HG03159 (cell line): ENCODE results near the gene RAD51D.
"Not testable (repeated sequence)": the region's sequence is repeated elsewhere in the genome, so short reads cannot be mapped to it uniquely, and the experiment has no call there.

Experiments used
- ATAC-seq: cut with Tn5 transposase; IDR thresholded peaks from one replicate; pipeline ENCODE4 v1.9.1; 2021; ENCODE audit warnings: mild to moderate bottlenecking, moderate library complexity; ENCODE audit not compliant: unreplicated experiment

RAD51D gene

DNA sequence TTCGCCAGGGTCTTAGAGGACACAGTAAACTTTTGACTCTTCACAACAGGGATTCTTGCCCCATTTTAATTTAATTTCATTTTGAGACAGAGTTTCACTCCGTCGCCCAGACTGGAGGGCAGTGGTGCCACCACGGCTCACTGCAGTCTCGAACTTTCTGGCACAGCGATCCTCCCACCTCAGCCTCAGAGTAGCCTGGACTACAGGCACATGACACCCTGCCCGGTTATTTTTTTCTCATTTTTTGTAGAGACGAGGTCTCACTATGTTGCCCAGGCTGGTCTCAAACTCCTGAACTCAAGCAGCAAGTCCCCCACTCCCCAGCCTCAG is 22.8 kb upstream of the RAD51D start:
- no peak for ATAC-seq

GRCh38 chr17:35141681-35142466 is 22.2 kb upstream of the RAD51D start, which contains the start of gene NLE1:
Gene NLE1, minus strand, starts transcription at chr17:35142303. Its CDS starts 28 bp downstream, at chr17:35142275.
- peak; percentile 87 for ATAC-seq

GRCh38 chr17:35138218-35138617 is 18.6 kb upstream of the RAD51D start:
- ATAC-seq = no peak

GRCh38 chr17:35135322-35135721 is 15.7 kb upstream of the RAD51D start:
- no peak for ATAC-seq

DNA sequence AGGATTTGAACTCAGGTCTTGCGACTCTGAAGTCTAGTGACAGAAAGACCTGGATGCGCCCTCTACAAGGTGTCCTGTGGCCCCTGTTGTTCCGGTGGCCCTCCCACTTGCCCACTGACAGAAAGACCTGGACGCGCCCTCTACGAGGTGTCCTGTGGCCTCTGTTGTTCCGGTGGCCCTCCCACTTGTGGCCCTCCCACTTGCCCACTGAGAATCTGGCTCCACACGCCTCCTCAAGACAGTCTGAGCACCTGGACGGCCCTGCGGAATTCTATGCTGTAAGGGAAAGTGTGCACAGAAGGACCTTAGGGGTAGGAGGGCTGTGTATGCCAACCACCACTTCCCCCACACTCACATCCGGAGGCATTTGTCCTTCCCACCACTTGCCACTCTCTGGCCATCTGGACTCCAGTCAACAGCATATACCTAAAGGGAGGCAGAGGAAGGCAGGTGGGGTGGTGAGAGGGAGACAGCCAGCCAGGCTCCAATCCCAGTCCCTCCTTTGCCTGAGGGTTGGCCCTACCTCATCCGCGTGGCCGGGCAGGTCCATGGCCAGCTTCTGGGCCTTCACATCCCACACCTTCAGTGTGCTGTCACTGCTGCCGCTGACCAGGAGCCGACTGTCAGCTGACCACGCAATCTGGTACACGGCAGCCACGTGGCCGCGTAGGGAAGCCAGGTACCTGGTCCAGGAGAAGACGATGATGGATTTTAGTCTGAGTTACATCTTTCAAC is 13.3 kb upstream of the RAD51D start:
- no peak for ATAC-seq

DNA sequence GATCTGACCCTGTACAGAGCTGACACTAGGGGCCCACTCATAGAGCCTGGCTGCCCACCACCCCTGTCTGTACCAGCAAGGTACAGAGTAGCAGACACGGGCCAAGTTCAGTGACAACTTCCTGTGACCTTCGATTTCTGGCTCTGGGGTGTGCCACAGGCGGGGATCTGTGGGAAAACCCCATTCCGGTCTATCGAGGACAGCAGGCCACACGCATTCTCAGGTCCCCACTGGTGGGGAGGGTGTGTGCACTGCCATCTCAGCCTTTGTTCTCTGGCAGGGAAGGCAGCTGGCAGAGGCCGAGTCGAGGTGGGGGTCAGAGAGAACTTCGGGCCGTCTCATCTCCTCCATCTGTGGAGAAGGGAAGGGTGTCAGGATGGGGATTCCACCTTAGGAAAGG is 12.4 kb upstream of the RAD51D start:
- no peak for ATAC-seq

DNA sequence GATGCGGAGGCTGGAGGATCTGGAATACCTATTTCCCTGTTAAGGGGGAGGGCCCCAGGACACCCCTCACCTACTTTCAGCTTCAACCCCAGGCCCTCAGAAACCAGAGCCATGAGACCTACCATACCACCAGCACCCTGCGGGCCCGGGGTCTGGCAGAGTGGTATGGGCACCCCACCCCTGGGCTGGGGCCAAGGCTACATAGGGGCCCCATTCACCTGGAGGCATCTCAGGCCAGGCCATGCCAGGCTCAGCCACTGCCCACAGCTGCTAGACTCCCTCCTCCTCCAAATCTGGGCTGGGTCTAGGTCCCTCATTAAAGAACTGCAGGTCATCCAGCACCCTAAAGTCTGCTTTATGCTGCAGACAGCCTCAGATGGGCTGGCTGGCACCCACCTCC is 10.7 kb upstream of the RAD51D start:
- no peak for ATAC-seq

- no peak for ATAC-seq
Measured at GRCh38 chr17:35129973-35130351, 10.3 kb upstream of the RAD51D start.

GRCh38 chr17:35129154-35129972 is 9.7 kb upstream of the RAD51D start:
- ATAC-seq = no peak

DNA sequence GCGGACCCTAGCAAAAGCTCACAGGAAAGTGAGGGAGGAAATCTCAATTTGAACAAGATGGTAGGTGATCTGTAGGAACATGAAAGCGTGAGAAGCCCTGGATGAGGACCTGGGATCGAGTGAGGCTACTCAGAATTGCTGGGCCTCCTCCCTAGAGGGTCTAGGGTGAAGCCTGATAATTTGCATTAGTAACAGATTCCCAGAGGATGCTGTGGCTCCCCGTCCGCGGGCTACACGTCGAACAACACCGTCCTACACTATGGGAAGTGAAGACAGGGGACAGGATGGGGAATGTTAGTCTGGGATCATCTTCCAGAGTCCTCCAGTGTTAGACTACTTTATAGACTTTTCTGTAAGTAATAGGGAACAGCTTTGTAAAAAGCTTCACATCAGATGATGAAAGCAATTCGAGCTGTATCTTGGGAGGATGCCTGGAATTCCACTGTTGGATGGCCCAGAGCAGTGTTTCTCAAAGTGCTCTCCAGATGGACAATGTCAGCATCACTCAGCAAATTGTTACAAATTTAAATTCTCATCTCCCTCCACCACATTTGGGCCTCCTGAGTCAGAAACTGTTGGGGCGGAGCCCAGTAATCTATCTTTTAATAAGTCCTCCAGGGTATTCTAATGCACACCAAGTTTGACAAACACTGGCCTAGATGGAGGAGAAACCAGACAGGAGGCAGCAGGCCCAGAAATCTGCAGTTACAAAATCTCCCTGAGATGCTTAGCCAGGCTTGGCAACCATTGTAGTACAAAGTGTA is 8.3 kb upstream of the RAD51D start:
- no peak for ATAC-seq

- ATAC-seq = no peak
Measured at GRCh38 chr17:35121315-35121714, 1.7 kb upstream of the RAD51D start, which contains the start of gene FNDC8. Gene FNDC8, plus strand, starts transcription at chr17:35121615. Its CDS starts 79 bp downstream, at chr17:35121694.

- no peak for ATAC-seq
Measured at GRCh38 chr17:35117984-35118383, 1.7 kb downstream of the RAD51D start.

GRCh38 chr17:35116845-35117244 is 2.8 kb downstream of the RAD51D start:
- ATAC-seq = no peak

GRCh38 chr17:35110791-35111190 is 8.9 kb downstream of the RAD51D start:
- ATAC-seq = not testable (repeated sequence)

DNA sequence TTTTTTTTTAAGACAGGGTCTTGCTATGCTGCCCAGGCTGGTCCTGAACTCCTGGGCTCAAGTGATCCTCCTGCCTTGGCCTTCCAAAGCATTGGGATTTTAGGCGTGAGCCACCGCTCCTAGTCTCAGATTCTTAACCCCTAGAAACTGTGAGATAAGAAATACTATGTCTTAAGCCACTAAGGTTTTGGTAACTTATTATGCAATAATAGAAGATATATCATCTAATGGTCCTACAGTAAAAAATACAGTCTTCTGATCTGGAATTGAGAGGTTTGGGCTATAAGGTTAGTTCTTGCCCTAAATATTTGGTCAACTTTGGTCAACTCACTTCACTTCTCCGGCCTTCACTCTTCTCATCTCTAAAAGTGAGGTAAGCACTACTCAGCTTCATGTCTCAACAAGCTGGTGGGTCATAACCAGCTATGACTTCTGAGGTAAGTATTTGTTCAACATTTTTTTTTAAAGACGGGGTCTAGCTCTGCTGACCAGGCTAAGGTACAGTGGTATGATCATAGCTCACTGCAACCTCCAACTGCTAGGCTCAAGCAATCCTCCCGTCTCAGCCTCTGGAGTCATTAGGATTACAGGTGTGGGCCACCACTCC is 14.7 kb downstream of the RAD51D start:
- no peak for ATAC-seq

DNA sequence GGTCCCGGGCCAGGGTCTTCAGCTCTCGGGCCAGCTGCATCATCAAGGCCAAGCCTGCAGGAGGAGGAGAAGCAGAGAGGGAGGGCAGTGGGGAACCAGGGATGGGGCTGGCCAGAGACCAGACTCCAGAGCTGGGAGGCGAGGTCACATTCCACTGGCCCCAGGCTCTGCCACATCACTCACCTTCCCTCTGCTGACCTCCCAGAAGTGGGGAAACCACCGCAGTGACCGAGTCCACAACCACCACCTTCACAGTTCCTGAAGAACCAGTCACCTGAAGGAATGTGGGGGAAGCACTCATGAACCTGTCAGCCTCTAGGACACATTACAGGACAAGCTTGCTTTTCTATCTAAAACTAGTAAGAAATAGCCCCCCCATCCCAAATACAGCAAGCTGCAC is 16.4 kb downstream of the RAD51D start:
- no peak for ATAC-seq

DNA sequence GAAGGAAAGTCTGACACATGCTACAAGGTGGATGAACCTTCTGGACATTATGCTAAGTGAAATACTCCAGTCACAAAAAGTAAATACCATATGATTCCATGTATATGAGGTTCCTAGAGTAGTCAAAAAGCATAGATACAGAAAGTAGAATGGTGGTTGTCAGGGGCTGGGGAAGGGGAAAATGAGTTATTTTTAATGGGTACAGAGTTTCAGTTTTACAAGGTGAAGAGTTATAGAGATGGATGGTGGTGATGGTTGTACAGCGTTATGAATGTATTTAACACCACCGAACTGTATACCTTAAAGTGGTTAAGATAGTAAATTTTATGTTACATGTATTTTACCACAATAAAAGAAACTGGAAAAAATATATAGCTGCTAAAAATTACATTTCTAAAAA is 17.9 kb downstream of the RAD51D start:
- no peak for ATAC-seq

DNA sequence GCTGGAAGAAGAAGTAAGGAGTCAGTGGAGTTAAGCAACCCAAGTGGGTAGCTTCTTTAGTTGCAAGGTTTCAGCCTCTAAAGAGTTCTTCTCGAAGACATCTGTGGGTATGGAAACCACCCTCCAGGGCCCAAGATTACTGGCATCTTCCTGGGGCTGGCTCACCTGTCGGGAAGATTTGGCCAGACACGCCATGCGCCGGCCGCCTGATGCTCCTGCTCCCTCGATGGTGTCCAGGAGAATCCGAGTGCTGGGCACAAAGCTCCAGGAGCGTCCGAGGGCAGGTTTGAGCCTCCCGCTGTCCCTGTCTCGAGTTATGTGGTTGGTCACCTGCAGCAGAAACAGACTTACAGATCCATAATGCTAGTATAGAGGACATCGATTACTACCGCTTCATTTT is 18.6 kb downstream of the RAD51D start:
- no peak for ATAC-seq

GRCh38 chr17:35099908-35100307 is 19.8 kb downstream of the RAD51D start:
- ATAC-seq = no peak

DNA sequence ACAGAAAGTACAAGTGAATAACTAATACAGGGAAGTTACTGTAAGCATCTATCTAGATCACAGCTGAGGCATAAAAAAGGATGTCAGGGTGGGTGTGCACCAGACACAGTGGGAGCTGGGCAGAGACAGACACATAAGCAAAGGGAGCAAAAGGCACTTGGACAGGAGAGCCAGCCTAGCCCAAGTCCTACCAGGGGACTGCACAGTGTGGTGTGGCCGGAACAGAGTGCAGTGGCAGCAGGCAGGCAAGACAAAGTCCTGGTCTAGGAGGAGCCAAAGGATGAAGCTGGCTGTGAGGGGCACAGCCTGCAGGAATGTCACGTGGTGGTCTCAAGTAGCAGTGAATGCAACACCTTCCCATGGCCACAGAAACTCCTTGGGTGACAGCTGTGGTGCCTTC is 21.9 kb downstream of the RAD51D start:
- no peak for ATAC-seq
